Heart right ventricle (tissue), 16 donors: Measurements from ENCODE around the gene TMEM98. TPM values are rescaled to one million over a fixed set of nuclear protein-coding genes. Genes with fewer than 3 reads are reported as not detected.

Source experiments
- ATAC-seq, 8 donors: fragments of 200-7000 bp; cut with Tn5 transposase; one replicate each; pipeline ENCODE4 v1.9.1; 2020; ENCODE audit warnings: mild to moderate bottlenecking in 8 of 8, moderate library complexity in 8 of 8, moderate number of reproducible peaks in 1 of 8
- DNase-seq, 2 donors: peaks; one replicate each; pipeline ENCODE4 v3.0.0-alpha.2; 2020
- H3K27ac ChIP-seq, 10 donors: fragments of 200-600 bp; sonication (generic) in 2 of 10; one replicate each; pipeline versions ENCODE4 v1.5.0 to v1.8.0; 2020 to 2022; ENCODE audit warnings: mild to moderate bottlenecking in 3 of 10
- H3K27me3 ChIP-seq, 7 donors: fragments of 200-600 bp; one replicate each; pipeline ENCODE4 v1.8.0; 2021 to 2022; ENCODE audit warnings: mild to moderate bottlenecking in 2 of 7
- H3K36me3 ChIP-seq, 9 donors: fragments of 200-600 bp; sonication (generic) in 1 of 9; one replicate each; pipeline versions ENCODE4 v1.5.0 to v1.8.0; 2020 to 2022; ENCODE audit warnings: mild to moderate bottlenecking in 2 of 9
- H3K4me1 ChIP-seq, 9 donors: fragments of 200-600 bp; sonication (generic) in 1 of 9; one replicate each; pipeline versions ENCODE4 v1.5.0 to v1.8.0; 2020 to 2022; ENCODE audit warnings: mild to moderate bottlenecking in 4 of 9
- H3K4me3 ChIP-seq, 10 donors: fragments of 200-600 bp; sonication (generic) in 2 of 10; one replicate each; pipeline versions ENCODE4 v1.5.0 to v1.8.0; 2020 to 2022; ENCODE audit warnings: mild to moderate bottlenecking in 7 of 10, moderate library complexity in 2 of 10
- H3K9me3 ChIP-seq, 11 donors: fragments of 200-600 bp in 10 of 11; sonication (generic) in 2 of 11; one replicate each; pipeline versions ENCODE4 v1.5.0 to v1.8.0; 2013 to 2022; ENCODE audit warnings: mild to moderate bottlenecking in 2 of 11, control low read depth in 1 of 11, moderate library complexity in 1 of 11
- CTCF ChIP-seq, 9 donors: fragments of 200-600 bp; sonication (generic) in 2 of 9; IDR thresholded peaks; one replicate each; pipeline versions ENCODE4 v1.5.0 to v1.8.0; 2021 to 2022; ENCODE audit warnings: antibody characterized with exemption in 9 of 9, mild to moderate bottlenecking in 5 of 9, moderate library complexity in 1 of 9
- WGBS, 2 donors: extraction: QIAGEN DNeasy Blood & Tissue Kit; methylation state at CpG; one replicate each; pipeline ENCODE4 v1.1.7; 2013; ENCODE audit warnings: inconsistent platforms in 1 of 2; 5-methylcytosine and 5-hydroxymethylcytosine counted together
- intact Hi-C, 10 donors: fragments of 100-400 bp; cut with DNase I; formaldehyde crosslinking; loops; one replicate each; pipeline versions ENCODE4 v1.11.1 to v1.14.2; 2022
- polyA plus RNA-seq, 2 donors: library from polyadenylated mRNA; stranded (reverse); fragments of 200-250 nt; gene quantifications; one replicate each; pipeline ENCODE4 v1.2.3, GENCODE V29; 2013
- total RNA-seq, 10 donors: library from RNA; stranded (reverse); fragmentation: NEBNext Ultra II Directional in 3 of 10; extraction: Animal tissue kit (Norgen Biotek cat#: 25700) in 3 of 10; gene quantifications; one replicate each; pipeline versions ENCODE4 v1.2.1 to v1.2.4, GENCODE V29; 2021 to 2023
- donor health status: Arrhythmogenic right ventricular cardiomyopathy.
- donor health status: ischemic (EF 13 %, LVEDD 7.1; RV severe dilation, severe dysfunction).
- donor health status: healthy with polysubstance abuse.
- donor health status: DM: no; HTN: yes; CAD: no.
- donor health status: DM: no; HTN: no; CAD: no.
- donor health status: ischemic (EF 25% LVEDD 6.9; RV normal size, moderate dysfunction).
- donor health status: ischemic (EF 25% LVEDD 5.7; RV mildly dilated, moderate dysfunction).
- donor health status: healthy.
- donor health status: DM: yes; HTN: yes; CAD: no.
- donor health status: Ischemic cardiomyopathy.
- donor health status: ischemic (EF 35%, LVEDD 5.7; RV mildly dilated, moderate dysfunction).
- donor health status: nonischemic (EF 11% LVEDD 7.7; RV severe dilation, severe dysfunction).
- donor health status: DM: yes; HTN: yes; CAD: no.
- donor health status: PGD.
- donor health status: ischemic (EF 29% LVEDD 5.4; RV normal size, mild dysfunction).
- donor health status: nonischemic (EF 23%, LVEDD 6.1; RV moderate dilation, normal function).

TMEM98 gene
- total and polyA plus RNA-seq, 12 donors = 5.2 to 19.5 (median 9.9) TPM

DNA sequence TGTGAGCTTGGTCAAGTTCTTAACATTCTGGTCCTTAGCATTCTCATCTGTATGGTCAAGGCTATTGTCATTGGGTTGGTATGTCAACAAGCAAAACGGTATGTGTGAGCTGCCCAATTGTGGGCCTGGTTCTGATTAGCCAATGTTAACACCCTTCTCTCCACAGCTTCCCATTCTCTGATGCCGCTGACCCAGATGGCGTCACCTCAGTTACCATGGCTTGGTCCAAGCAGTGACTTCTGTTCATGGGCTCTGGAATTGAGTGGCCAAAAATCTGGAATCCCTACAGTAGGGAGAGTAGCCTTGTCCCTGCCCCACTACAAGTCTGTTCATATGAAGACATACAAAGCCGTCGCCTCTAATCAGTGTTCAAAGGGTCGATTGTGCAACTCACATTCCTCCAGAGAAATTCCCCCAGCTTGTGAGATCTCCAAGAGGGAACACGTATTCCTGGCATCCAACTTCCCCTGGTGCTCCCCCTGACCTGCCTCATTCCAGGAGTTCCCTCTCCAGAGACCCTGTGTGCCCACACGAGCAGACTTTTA, 15.8 kb downstream of the TMEM98 start:
- Histone ChIP-seq H3K27me3 (no peaks in the 10 kb centered on the region), H3K9me3 (peaks cover 0 to 6% (median 0%) of the 10 kb centered on the region in 11 donors), H3K4me3 (no peak overlapping the region), H3K36me3 (peaks cover 0 to 14% (median 0%) of the 10 kb centered on the region in 9 donors), H3K4me1 (peaks cover 0 to 4% (median 0%) of the 10 kb centered on the region in 9 donors), H3K27ac (no peak overlapping the region)
- DNase-seq (no peak), ATAC-seq (peak in 5 of 8 donors; percentile 17 to 85 (median 39))
- intact Hi-C loops = no loop called here
- TF ChIP-seq CTCF (IDR thresholded peaks at IDR 0.05) = no peak
- 57 to 58% methylated on average over 8 of the region's 8 CpGs for WGBS, 2 donors

- H3K9me3 ChIP-seq = peaks cover 0 to 6% (median 0%) of the 10 kb centered on the region in 11 donors
- H3K4me3 ChIP-seq = no peak overlapping the region
- intact Hi-C loops = no loop called here
- DNase-seq = no peak
- WGBS, 2 donors = 90% methylated on average over 4 of the region's 4 CpGs
- H3K27ac ChIP-seq = no peak overlapping the region
- peaks cover 0 to 14% (median 0%) of the 10 kb centered on the region in 9 donors for H3K36me3 ChIP-seq
- no peak for TF ChIP-seq CTCF (IDR thresholded peaks at IDR 0.05)
- peaks cover 0 to 4% (median 0%) of the 10 kb centered on the region in 9 donors for H3K4me1 ChIP-seq
- no peaks in the 10 kb centered on the region for H3K27me3 ChIP-seq
- no peak for ATAC-seq
Observed at GRCh38 chr17:32944248-32945020, 16.5 kb downstream of the TMEM98 start.

DNA sequence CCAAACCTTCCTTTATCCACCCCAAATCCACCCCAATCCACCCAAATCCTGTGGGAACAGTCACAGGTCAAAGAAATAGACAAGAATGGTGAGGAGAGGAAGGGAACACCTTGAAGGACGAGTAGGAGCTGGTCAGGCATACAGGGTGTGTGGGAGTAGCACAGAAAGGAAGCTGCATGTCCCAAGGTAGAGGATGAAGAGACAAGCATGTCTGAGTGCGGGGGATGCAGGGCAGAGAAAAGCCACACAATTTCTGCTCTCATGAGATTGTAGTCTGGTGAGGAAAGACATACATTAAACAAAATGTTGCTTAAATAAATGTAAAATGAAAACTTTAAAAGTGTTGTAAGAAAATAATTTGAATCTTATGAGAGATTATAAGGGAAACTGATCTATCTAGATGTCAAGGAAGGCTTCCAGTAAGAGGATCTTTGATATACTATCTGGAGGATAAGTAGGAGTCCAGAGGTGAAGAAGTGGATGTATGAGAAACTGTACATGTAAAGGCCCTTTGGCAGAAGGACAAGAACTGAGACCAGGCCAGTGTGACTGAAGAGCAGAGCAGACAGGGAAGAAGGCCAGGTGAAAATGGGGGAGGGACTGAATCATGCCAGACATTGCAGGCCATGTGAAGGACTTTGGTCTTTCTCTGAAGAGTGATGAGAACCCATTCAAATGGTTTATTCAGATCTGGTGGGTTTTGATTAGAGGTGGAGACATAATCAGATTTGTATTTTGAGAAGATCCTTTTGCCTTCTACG, 18.6 kb downstream of the TMEM98 start:
- Histone ChIP-seq H3K9me3 (peaks cover 0 to under 1% (median 0%) of the 10 kb centered on the region in 11 donors), H3K4me1 (peaks cover 0 to 4% (median 0%) of the 10 kb centered on the region in 9 donors), H3K4me3 (no peak overlapping the region), H3K27me3 (peaks cover 0 to 4% (median 0%) of the 10 kb centered on the region in 7 donors), H3K27ac (no peak overlapping the region), H3K36me3 (peaks cover 0 to 2% (median 0%) of the 10 kb centered on the region in 9 donors)
- 51 to 63% methylated on average over 3 of the region's 3 CpGs for WGBS, 2 donors
- no peak for TF ChIP-seq CTCF (IDR thresholded peaks at IDR 0.05)
- ATAC-seq (no peak), DNase-seq (no peak)
- intact Hi-C loops = no loop called here

- no peak for TF ChIP-seq CTCF (IDR thresholded peaks at IDR 0.05)
- no peak overlapping the region for H3K4me3 ChIP-seq
- ATAC-seq = no peak
- DNase-seq = no peak
- H3K27ac ChIP-seq = no peak overlapping the region
- 100% methylated on average over 1 of the region's 1 CpG for WGBS, 2 donors
- H3K36me3 ChIP-seq = no peaks in the 10 kb centered on the region
- H3K9me3 ChIP-seq = no peaks in the 10 kb centered on the region
- H3K4me1 ChIP-seq = peaks cover 0 to 4% (median 0%) of the 10 kb centered on the region in 9 donors
- H3K27me3 ChIP-seq = peaks cover 0 to 7% (median 0%) of the 10 kb centered on the region in 7 donors
- intact Hi-C loops = no loop called here
Observed at GRCh38 chr17:32947736-32948135, 19.8 kb downstream of the TMEM98 start.
